HepG2 (cell line): ENCODE measurements around the gene FXYD1. TPM values are rescaled to one million over a fixed set of nuclear protein-coding genes. Genes with fewer than 3 reads are reported as not detected.

ENCODE experiments used
- ATAC-seq: fragments of 200-7000 bp; cut with Tn5 transposase; 3 replicates; pipeline ENCODE4 v1.9.1; 2020; ENCODE audit warnings: mild to moderate bottlenecking, moderate library complexity
- BruUV-seq: library from RNA; stranded (reverse); fragments of 400-500 nt; replicated peaks from 2 replicates; lab custom pipeline; 2021; lab: Mats Ljungman, UMichigan
- CTCF ChIA-PET: fragments of 300-600 bp; formaldehyde crosslinking; extraction: SDS; loops from one replicate; lab custom pipeline; 2021; ENCODE audit warnings: low total read pairs, inconsistent platforms, low intra/inter-chr PET ratio; lab: Yijun Ruan, JAX
- POLR2A ChIA-PET: fragments of 350-600 bp; sonication (Branson Sonifier 250); formaldehyde crosslinking; loops from one replicate; lab custom pipeline; 2020; ENCODE audit warnings: antibody characterized with exemption, inconsistent platforms; lab: Yijun Ruan, JAX
- DNase-seq: peaks from one replicate; pipeline ENCODE4 v3.0.0-alpha.2; 2015; ENCODE audit warnings: low spot score
- FAIRE-seq: peaks from 3 replicates; lab custom pipeline; 2011; peaks lifted over from hg19 to GRCh38; lab: Jason Lieb, UNC
- H2AFZ ChIP-seq: one replicate; pipeline ENCODE4 v1.6.1; 2011; ENCODE audit warnings: low read length, inconsistent platforms
- H3K27ac ChIP-seq: fragments of 300-600 bp; 3 replicates; pipeline ENCODE4 v1.8.0; 2011; ENCODE audit warnings: mixed run types, mild to moderate bottlenecking, mixed read lengths, low read length, inconsistent platforms; ENCODE audit not compliant: insufficient read depth; ENCODE audit errors: extremely low read length
- H3K27me3 ChIP-seq, 2 experiments: fragments of 200-600 bp in 1 of 2; 2 replicates in 1 of 2; 3 replicates in 1 of 2; pipeline versions ENCODE4 v1.6.0 to v1.8.0; 2011; ENCODE audit warnings: low read length in 2 of 2, mild to moderate bottlenecking in 2 of 2, moderate library complexity in 2 of 2, inconsistent platforms in 1 of 2; ENCODE audit not compliant: insufficient read depth in 2 of 2, control insufficient read depth in 1 of 2
- H3K36me3 ChIP-seq, 2 experiments: fragments of 200-600 bp in 1 of 2; replicated peaks in 1 of 2; 2 replicates in 1 of 2; 3 replicates in 1 of 2; pipeline versions ENCODE4 v1.5.1 to v1.8.0; 2011; ENCODE audit warnings: low read length in 2 of 2, inconsistent platforms in 1 of 2; ENCODE audit not compliant: insufficient read depth in 2 of 2, control insufficient read depth in 1 of 2
- H3K4me1 ChIP-seq: 2 replicates; pipeline ENCODE4 v1.5.1; 2012; ENCODE audit warnings: low read length, inconsistent platforms; ENCODE audit not compliant: insufficient read depth
- H3K4me2 ChIP-seq: 2 replicates; pipeline ENCODE4 v1.6.0; 2011; ENCODE audit warnings: low read depth, low read length, inconsistent platforms
- H3K4me3 ChIP-seq, 3 experiments: fragments of 200-600 bp in 1 of 3; sonication (generic), shearing (Covaris generic) in 1 of 3; replicated peaks in 1 of 3; 2 replicates each; pipeline ENCODE4 v1.5.1; 2011 to 2016; ENCODE audit warnings: low read length in 3 of 3, inconsistent platforms in 2 of 3, low read depth in 2 of 3, mild to moderate bottlenecking in 2 of 3, control low read depth in 1 of 3, mixed read lengths in 1 of 3; ENCODE audit not compliant: insufficient read depth in 1 of 3
- H3K79me2 ChIP-seq: one replicate; pipeline ENCODE4 v1.6.1; 2011; ENCODE audit warnings: low read length, inconsistent platforms; ENCODE audit not compliant: insufficient read depth
- H3K9ac ChIP-seq: 2 replicates; pipeline ENCODE4 v1.6.0; 2011; ENCODE audit warnings: mild to moderate bottlenecking, low read depth, low read length, inconsistent platforms; ENCODE audit not compliant: insufficient read depth
- H3K9me3 ChIP-seq: 2 replicates; pipeline ENCODE4 v1.5.1; 2012; ENCODE audit warnings: mild to moderate bottlenecking, low read length
- H4K20me1 ChIP-seq: 2 replicates; pipeline ENCODE4 v1.6.0; 2011; ENCODE audit warnings: inconsistent platforms, mild to moderate bottlenecking, low read length, moderate library complexity; ENCODE audit not compliant: insufficient read depth
- TCF7L2 ChIP-seq: IDR thresholded peaks from 2 replicates; pipeline ENCODE4 v1.6.1; 2011; ENCODE audit warnings: mild to moderate bottlenecking, low read depth, low read length, moderate library complexity
- ZNF572 ChIP-seq: sonication (generic); formaldehyde crosslinking; IDR thresholded peaks from 2 replicates; pipeline ENCODE4 v1.5.1; 2020; ENCODE audit warnings: mild to moderate bottlenecking, missing genetic modification reagents
- WGBS: methylation state at CpG from one replicate; pipeline ENCODE4 v1.1.6; 2017; ENCODE audit warnings: low lambda C conversion rate; 5-methylcytosine and 5-hydroxymethylcytosine counted together
- in situ Hi-C: cut with HindIII; loops from 2 replicates; pipeline ENCODE4 v1.10.0; 2017; ENCODE audit warnings: low pct_unique_long_range_greater_than_20kb; ENCODE audit not compliant: extremely low pct_ligation_motif_present
- intact Hi-C: fragments of 100-400 bp; cut with micrococcal nuclease; formaldehyde crosslinking; loops from one replicate; pipeline ENCODE4 v1.10.0; 2022; ENCODE audit not compliant: unreplicated experiment
- polyA plus RNA-seq, 8 experiments: library from polyadenylated mRNA; depleted of rRNA in 3 of 8; stranded (reverse) in 7 of 8; unstranded in 1 of 8; fragments of >200 nt; fragmentation: Illumina TruSeq in 4 of 8; extraction: Trizol in 4 of 8; gene quantifications; 2 replicates each; pipeline versions ENCODE4 v1.2.1 to v1.2.3, GENCODE V29; 2011 to 2016; ENCODE audit warnings: low read depth in 4 of 8, missing spikeins in 1 of 8, mixed read lengths in 1 of 8; ENCODE audit not compliant: insufficient read depth in 1 of 8
- total RNA-seq, 5 experiments: library from RNA; depleted of rRNA; stranded (reverse); fragments of >200 nt; fragmentation: Illumina TruSeq; extraction: Trizol; gene quantifications; 2 replicates each; pipeline ENCODE4 v1.2.3, GENCODE V29; 2016; ENCODE audit warnings: low read depth in 1 of 5
- TF ChIP-seq, protein P1 (sequence below): sonication (generic); formaldehyde crosslinking; IDR thresholded peaks from 2 replicates; pipeline ENCODE4 v1.5.1; 2020; ENCODE audit warnings: mild to moderate bottlenecking, missing genetic modification reagents, moderate library complexity

The FXYD1 gene
- total and polyA plus RNA-seq, 2 of the 13 experiments (the other 11 are each of a cell fraction or from before 2014, with no cell fraction given), result 31.2 TPM; not detected in 1

DNA sequence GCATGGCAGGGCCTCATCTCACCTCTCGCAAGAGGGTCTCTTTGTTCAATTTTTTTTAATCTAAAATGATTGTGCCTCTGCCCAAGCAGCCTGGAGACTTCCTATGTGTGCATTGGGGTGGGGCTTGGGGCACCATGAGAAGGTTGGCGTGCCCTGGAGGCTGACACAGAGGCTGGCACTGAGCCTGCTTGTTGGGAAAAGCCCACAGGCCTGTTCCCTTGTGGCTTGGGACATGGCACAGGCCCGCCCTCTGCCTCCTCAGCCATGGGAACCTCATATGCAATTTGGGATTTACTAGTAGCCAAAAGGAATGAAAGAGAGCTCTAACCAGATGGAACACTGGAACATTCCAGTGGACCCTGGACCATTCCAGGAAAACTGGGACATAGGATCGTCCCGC lies 15.1 kb upstream of the FXYD1 start:
- Histone ChIP-seq H3K9me3 (no peaks in the 10 kb centered on the region), H3K36me3 (no peaks in the 10 kb centered on the region), H3K9ac (no peak overlapping the region)
- POLR2A ChIA-PET, result no interaction called here
- WGBS, result 93% methylated on average over 5 of the region's 5 CpGs
- TF ChIP-seq TCF7L2 (no peak), ZNF572 (CRISPR knock-in tag) (0 out of 2 replicates have a peak, but pooled peaks have one; percentile 46)
- TF ChIP-seq, protein P1, sequence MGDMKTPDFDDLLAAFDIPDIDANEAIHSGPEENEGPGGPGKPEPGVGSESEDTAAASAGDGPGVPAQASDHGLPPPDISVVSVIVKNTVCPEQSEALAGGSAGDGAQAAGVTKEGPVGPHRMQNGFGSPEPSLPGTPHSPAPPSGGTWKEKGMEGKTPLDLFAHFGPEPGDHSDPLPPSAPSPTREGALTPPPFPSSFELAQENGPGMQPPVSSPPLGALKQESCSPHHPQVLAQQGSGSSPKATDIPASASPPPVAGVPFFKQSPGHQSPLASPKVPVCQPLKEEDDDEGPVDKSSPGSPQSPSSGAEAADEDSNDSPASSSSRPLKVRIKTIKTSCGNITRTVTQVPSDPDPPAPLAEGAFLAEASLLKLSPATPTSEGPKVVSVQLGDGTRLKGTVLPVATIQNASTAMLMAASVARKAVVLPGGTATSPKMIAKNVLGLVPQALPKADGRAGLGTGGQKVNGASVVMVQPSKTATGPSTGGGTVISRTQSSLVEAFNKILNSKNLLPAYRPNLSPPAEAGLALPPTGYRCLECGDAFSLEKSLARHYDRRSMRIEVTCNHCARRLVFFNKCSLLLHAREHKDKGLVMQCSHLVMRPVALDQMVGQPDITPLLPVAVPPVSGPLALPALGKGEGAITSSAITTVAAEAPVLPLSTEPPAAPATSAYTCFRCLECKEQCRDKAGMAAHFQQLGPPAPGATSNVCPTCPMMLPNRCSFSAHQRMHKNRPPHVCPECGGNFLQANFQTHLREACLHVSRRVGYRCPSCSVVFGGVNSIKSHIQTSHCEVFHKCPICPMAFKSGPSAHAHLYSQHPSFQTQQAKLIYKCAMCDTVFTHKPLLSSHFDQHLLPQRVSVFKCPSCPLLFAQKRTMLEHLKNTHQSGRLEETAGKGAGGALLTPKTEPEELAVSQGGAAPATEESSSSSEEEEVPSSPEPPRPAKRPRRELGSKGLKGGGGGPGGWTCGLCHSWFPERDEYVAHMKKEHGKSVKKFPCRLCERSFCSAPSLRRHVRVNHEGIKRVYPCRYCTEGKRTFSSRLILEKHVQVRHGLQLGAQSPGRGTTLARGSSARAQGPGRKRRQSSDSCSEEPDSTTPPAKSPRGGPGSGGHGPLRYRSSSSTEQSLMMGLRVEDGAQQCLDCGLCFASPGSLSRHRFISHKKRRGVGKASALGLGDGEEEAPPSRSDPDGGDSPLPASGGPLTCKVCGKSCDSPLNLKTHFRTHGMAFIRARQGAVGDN (CRISPR knock-in tag), result peak; percentile 16; the same call in 1 of the 2 replicates
- TF ChIP-seq, all 625 proteins: peak for 2
- no peak for DNase-seq
- Histone ChIP-seq H3K4me1 (peaks cover 88% of the 10 kb centered on the region), H2AFZ (no peak overlapping the region), H3K27me3 (no peaks in the 10 kb centered on the region), H4K20me1 (no peaks in the 10 kb centered on the region), H3K4me2 (no peak overlapping the region), H3K79me2 (no peaks in the 10 kb centered on the region), H3K4me3 (no peak overlapping the region), H3K27ac (no peak overlapping the region)
- intact Hi-C loops, result no loop called here
- BruUV-seq, result no TSS peak
- CTCF ChIA-PET, result no interaction called here
- ATAC-seq, result no peak
- in situ Hi-C loops, result no loop called here
- no peak for FAIRE-seq
